ENCODE results near the gene TRIM67.

GRCh38 chr1:231194843-231195516 is 33.1 kb downstream of the TRIM67 start:
- TF ChIP-seq CTCF (IDR thresholded peaks at IDR 0.05; ENCODE audit: poor library complexity), result no peak
- TF ChIP-seq EZH2phosphoT487 (IDR thresholded peaks at IDR 0.05; ENCODE audit: low read depth, severe bottlenecking, unreplicated experiment), result no peak

Measured in hepatocyte (in vitro differentiated cells).